Omental fat pad (tissue), 4 donors: ENCODE data around the gene SKIC2. TPM values are rescaled to one million over a fixed set of nuclear protein-coding genes. Genes with fewer than 3 reads are reported as not detected.

ENCODE experiments used
- ATAC-seq: fragments of 150-250 bp; one replicate; pipeline ENCODE4 v1.9.1; 2016; ENCODE audit warnings: mild to moderate bottlenecking, moderate library complexity; ENCODE audit not compliant: low FRiP score
- DNase-seq: peaks from one replicate; pipeline ENCODE4 v3.0.0-alpha.2; 2019; ENCODE audit warnings: low spot score
- CTCF ChIP-seq, 3 donors: fragments of 450-650 bp; IDR thresholded peaks; one replicate each; pipeline ENCODE4 v1.5.1; 2016 to 2017; ENCODE audit warnings: antibody characterized with exemption in 3 of 3, mild to moderate bottlenecking in 3 of 3, moderate library complexity in 2 of 3
- total RNA-seq, 4 donors: library from RNA; depleted of rRNA; stranded (reverse); fragments of >200 nt; gene quantifications; one replicate each; pipeline ENCODE4 v1.1.0, GENCODE V29; 2016

SKIC2 gene
- total RNA-seq, 4 donors from 2014 or later, result 31.3 to 50.8 (median 44.8) TPM

GRCh38 chr6:31968791-31969711, 10.1 kb downstream of the SKIC2 start:
- ATAC-seq, result no peak
- no peak for DNase-seq
- TF ChIP-seq CTCF (IDR thresholded peaks at IDR 0.05), result no peak

- no peak for TF ChIP-seq CTCF (IDR thresholded peaks at IDR 0.05)
- no peak for DNase-seq
- ATAC-seq, result peak; percentile 5
These were observed 11.0 kb downstream of the SKIC2 start for GRCh38 chr6:31969712-31970603.

- no peak for ATAC-seq
- no peak for DNase-seq
- TF ChIP-seq CTCF (IDR thresholded peaks at IDR 0.05), result no peak
These were observed 11.8 kb downstream of the SKIC2 start for GRCh38 chr6:31970604-31971271.

- no peak for TF ChIP-seq CTCF (IDR thresholded peaks at IDR 0.05)
- DNase-seq (no peak), ATAC-seq (peak; percentile 27)
These were observed 12.5 kb downstream of the SKIC2 start for GRCh38 chr6:31971279-31971992.

GRCh38 chr6:31971993-31972708, 13.2 kb downstream of the SKIC2 start, which contains the start of gene DXO:
Gene DXO, minus strand, starts transcription at chr6:31972138. Its CDS starts 463 bp downstream, at chr6:31971675.
- peak; percentile 86 for ATAC-seq
- peak; percentile 89 for DNase-seq
- no peak for TF ChIP-seq CTCF (IDR thresholded peaks at IDR 0.05)
